GM21825 (cell line): ENCODE measurements around the gene PGM5.

Experiments used
- ATAC-seq: cut with Tn5 transposase; IDR thresholded peaks from one replicate; pipeline ENCODE4 v1.9.1; 2021; ENCODE audit warnings: mild to moderate bottlenecking, moderate library complexity; ENCODE audit not compliant: unreplicated experiment

Gene PGM5

DNA sequence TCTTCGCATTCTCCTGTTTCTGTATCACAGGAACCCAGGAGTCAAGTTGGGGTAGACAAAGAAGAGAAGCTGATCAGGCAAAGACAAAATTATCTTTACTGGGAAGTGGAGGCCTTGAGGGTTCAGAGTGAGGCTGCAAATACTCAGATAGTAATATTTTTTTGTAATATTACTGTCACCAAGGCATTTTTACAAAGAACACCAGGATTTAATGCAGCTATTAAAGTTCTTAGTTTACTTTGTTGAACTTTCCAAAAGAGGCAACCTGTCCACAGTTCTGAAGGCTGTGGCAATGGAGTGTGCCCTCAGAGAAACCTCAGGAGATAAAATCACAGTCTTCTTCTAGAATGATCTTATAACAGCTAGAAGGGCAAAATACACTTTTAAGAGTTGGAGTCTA lies 74.9 kb downstream of the PGM5 start:
- no peak for ATAC-seq

DNA sequence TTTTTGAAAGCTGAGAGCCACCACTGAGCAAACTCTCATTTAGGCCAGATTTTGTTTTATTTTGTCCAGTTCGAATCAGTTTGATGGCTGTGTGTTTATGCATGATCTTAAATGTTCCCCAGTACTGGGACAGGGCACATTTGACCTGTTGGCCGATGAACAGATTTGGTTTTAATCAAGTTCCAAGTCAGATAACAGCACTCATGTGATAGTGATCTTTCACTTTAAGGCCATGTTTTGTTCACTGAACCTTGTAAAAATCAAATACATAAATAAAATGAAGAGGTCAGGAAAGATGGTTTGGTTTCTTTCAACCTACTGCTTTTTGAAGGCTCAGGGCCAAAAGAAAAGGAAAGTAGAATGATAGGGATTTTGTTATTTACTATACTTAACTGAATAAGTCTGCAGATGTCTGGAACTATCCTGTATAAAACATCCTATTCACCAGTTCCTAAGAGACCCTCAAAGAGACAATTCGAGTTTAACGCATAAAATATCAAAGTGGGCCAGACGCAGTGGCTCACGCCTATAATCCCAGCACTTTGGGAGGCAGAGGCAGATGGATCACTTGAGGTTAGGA lies 77.2 kb downstream of the PGM5 start:
- ATAC-seq, result no peak

- no peak for ATAC-seq
Observed at GRCh38 chr9:68437785-68438184, 81.4 kb downstream of the PGM5 start.

DNA sequence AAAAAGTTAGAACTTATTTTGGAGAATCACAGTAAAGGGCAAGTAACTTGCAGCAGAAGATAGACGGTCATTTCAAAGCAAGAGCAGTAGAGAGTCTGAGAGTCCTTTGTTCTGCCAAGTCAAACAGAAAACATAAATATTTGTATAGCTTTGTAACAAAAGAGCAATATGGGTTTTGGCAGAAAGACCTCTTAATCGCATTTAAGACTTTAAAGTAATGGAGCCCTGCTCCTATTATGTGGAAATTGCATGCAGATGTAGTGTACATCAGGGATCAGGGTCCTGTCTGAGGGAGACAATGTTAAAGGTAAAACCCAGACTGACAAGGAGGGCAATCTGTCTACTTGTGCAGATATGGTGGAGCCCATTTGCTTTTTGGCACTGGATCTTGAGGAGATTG lies 87.2 kb downstream of the PGM5 start:
- no peak for ATAC-seq

DNA sequence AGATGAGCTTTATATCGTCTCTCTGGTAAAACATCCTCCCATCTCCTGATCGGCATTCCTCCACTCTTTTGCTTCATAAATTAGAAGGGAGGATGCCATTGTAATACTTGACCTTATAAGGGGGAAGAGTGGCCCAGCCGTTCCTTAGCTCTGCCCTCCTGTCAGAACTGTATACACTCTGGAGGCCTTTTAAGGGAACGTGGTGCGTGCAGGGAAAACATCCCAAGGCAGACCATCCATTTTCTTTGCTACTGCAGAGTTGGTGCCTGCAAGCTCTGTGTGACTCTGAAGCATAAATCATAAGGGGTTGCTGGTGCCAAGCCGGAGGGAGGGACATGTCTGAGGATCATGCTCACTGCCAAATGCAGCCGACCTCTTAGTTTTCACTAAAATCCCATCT lies 90.4 kb downstream of the PGM5 start:
- ATAC-seq, result no peak

DNA sequence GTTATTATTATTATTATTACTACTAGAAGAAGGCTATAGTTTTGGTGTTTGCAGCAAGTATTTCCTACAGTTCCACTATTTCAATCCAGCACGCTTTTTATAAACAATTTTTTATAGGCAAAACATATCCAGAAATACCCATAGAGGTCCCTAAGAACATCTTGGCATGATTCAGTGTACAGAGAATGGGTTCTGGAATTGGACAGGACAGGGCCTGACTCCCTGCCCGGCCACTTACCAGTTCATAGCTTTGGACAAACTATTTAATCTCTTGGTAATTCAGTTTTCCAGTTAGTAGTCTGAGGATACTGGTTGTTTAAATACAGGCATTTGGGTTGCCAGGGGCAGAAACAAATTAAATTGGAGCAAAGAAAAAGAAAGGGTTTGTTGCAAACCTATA lies 91.2 kb downstream of the PGM5 start:
- ATAC-seq, result no peak

DNA sequence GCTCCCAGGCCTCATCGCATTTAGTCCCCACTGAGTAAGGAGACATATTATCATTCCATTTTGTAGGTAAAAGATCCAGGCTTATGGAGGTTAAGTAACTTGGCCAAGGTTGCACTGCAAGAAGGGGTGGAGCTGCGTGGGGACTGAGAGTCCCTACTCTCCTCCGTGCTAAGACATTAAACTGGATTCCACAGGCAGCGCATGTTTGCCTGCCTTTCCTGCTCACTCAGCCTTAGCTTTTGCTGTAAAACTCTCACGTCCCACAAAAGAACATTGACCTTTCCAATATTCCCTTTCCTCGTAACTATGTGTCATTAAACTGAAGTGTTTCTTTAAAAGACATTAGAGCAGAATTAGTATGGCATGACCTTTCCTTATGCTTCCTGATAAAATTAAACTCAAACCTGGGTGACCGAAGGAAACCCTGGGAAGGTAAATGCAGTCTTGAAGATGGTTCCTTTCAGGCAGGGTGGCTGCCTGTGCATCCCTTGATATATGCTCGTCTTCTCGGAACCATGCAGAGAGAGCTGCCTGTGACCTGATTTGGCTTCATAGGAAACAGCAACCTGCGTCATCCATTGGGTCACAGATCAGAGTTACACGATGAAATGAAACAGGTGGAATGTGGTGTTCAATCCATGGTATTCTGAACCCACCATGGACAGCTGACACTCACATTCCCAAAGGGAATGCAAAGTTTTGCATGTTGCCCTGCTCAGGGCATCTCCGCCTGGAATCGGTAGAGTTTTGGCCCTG lies 98.3 kb downstream of the PGM5 start:
- no peak for ATAC-seq

DNA sequence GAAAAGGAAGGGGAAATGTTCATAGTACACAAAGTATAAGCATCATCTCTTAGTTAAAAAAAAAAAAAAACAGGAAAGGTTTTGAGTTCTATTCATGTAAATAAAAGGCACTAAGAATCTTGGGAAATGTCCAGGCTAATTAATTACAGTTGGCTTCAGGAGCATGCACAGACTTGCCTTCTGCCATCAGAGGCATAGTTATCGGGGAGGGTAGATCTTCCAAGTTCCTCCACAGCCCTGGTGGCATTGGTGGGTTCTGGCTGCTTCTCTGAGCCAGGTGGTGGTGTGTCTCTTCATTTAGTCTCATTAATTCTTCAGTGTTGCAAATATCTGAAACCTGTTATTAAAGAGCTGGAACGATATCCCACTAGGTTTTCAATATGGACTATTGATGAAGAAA lies 99.0 kb downstream of the PGM5 start:
- ATAC-seq, result no peak

DNA sequence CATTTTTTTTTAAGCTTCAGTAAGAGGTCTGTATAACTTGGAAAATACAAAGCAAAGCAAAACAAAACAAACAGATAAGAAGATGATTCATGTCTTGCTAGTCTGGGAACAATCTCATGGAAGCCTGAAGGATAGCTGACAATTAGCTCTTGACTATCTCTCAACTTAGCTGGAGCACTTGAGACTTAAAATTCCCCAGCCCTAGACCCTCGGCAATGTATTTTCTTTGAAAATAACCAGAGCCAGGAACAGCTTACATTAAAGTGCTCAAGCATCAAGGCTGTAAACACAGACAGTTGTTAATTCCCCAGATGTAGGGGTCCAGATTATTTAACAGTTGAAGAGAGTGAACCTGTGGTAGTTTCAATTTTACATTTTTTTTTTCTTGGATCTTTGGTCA lies 101.4 kb downstream of the PGM5 start:
- no peak for ATAC-seq

GRCh38 chr9:68458918-68459317 lies 102.5 kb downstream of the PGM5 start:
- no peak for ATAC-seq

DNA sequence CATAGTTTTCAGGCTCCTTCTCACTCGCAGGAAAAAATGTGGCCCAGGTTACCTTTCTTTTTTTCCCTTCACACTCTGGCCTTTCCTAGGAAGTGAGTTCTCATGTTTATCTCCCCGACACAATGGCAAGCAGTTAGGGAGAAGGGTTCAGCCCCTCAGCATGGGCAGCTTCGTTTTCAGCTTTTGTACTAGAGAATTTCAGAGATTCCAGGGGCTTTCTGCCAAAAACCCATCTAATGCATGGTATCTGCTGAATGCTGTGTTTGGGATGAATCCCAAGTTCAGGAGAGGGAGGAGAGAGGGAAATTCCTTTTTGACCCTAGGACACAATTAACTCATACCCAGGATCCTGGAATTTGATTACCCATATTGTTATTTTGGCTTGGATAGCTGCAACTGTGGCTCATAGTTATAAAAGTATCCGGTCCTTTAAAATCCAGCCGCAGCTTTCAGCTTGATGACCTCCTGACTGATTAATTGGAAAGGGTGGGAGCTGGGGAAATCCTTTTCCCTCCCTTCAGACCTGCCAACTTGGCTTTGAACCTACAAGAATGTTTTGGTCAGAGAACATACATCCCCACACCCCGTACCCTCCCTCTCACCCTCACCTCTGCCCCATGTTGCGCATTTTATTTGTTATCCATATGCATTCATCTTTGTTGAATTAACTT lies 105.8 kb downstream of the PGM5 start:
- no peak for ATAC-seq

DNA sequence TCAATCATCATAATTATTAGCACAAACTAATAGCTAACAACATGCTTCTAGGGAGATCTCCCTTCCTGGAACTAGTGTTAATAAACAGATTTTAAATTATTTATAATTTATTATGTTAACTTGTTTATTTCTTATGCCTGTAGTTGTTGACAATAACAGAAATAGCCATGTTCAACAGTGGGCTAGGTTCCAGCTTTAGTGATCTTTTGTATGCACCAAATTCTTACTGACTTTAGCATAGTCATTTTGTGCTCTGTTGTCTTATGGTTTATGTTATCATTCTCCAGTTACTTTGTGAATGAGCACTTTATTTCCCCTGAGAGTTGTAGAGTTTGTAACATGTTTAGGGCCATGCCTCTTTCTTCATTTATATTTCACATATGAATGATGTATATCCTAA lies 113.7 kb downstream of the PGM5 start:
- no peak for ATAC-seq

GRCh38 chr9:68470634-68471033 lies 114.2 kb downstream of the PGM5 start:
- ATAC-seq, result no peak

DNA sequence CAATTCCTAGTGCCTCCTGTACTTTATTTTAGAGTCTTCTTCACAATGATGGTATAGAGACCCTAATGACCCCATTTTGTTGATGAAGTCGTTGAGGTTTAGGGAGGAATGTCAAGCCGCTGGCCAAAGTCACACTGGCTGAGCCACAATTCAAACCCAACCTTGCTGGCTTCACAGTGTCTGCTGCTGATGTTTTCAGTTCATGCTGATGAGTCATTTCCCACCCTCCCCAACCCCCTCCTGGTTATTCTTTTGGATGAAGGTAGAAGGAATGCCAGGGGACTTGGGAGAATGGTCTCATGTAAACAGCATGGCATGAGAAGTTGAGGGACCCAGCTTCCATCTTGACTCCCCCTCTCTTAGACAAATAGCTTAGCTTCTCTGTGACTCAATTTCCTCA lies 115.7 kb downstream of the PGM5 start:
- no peak for ATAC-seq

GRCh38 chr9:68473790-68474189 lies 117.4 kb downstream of the PGM5 start:
- ATAC-seq, result no peak

DNA sequence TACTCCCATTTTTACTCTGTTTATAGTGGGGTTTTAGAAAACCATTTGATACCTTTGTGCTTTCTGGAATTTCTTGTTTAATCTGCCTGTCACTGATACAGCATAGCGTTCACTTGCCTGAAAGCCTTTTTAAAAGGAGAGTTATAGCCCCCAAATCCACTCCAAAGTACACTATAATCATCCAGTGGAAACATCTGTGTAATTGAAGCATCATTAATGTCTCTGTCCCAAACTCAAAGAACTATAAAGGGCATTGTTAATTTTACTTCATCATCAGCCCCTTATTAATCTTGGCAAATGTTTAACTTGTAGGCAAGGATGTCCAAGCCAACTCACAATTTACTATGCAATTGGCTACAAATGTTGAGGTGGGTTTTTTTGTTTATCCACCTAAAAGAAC lies 120.0 kb downstream of the PGM5 start:
- ATAC-seq, result no peak

- ATAC-seq, result no peak
Observed at GRCh38 chr9:68476847-68477246, 120.4 kb downstream of the PGM5 start.

- no peak for ATAC-seq
Observed at GRCh38 chr9:68480807-68481206, 124.4 kb downstream of the PGM5 start.

DNA sequence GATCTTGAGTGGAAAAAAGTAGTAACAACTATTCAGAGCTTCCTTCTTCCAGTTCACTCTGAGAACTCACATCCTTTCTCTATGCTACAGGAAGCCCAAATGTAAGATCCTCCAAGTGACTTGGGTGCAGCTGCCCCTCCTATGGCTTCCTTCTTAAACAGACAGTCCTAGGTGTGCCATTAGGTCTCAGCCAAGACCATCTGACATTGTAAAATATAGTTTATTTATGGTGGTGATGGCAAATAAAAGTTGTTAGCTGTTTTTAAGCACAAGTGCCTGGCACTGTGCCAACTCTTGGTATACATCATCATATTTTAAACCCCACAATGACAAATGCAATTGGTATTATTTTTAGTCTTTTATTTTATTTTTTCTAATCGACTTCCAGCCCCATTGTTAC lies 126.1 kb downstream of the PGM5 start:
- ATAC-seq, result no peak

DNA sequence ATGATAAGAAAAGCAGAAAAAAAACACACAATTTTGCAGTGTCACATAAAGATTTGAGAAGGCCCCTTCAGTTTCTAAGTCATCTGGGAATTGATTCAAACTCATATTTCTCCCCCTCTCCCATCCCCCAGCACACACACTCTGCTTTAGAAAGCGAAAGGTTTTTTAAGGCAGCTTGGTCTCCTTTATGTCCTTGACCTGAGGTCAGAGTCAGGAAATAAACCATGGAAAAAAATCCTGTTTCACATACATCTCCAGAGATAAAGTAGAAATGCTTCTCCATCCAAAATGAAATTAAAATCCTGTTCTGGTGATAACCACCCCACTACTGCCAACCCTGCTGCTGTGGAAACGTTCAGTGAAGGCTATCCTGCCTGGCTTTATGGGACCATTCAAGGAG lies 131.7 kb downstream of the PGM5 start:
- ATAC-seq, result no peak

DNA sequence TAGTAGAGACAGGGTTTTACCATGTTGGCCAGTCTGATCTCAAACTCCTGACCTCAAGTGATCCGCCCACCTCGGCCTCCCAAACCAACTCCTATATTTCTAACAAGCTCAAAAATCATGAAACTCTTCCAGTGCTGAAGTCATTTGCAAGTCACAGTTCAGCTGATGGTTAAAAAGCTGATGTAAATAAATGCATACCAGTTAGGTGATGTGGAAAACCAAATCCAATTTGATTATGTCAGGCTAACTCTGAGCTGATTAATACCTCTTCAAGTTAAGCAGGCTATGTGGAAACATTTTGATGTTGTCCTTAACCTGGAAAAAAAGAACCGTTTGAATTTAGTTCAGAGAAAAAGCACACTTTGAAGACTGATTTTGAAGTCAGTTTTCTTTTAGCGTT lies 133.2 kb downstream of the PGM5 start:
- ATAC-seq, result no peak

DNA sequence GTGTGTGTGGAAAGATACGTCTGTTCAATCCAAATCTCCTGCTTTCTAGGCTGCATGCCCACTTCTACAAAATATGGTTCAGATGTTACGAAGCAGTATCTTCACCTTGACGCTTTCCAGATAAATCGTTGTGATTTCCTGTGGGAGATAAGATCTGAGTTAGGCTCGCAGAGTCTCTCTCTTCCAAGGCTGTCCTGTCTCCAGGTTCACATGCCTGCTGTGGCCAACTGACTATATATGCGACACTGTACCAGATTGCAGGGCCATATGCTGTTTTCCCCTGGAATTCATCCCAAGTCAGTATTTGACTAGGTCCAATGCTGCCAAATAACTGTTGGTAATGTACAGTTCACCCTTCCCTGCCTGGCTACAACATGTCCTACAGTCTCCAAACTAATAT lies 136.4 kb downstream of the PGM5 start:
- no peak for ATAC-seq
